Liver (tissue), 3 donors: ENCODE results near the gene PALLD.

Experiments
- ATF3 ChIP-seq: IDR thresholded peaks from 2 replicates; pipeline ENCODE4 v1.6.1; 2016; ENCODE audit warnings: antibody characterized with exemption
- CTCF ChIP-seq: fragments of 150-350 bp; IDR thresholded peaks from 2 replicates; pipeline ENCODE4 v1.5.1; 2017; ENCODE audit warnings: improper control_type of control experiment, low read depth, low read length; ENCODE audit not compliant: missing input control
- HNF4G ChIP-seq: IDR thresholded peaks from 2 replicates; pipeline ENCODE4 v1.6.1; 2016; ENCODE audit warnings: antibody characterized with exemption
- MAX ChIP-seq: IDR thresholded peaks from 2 replicates; pipeline ENCODE4 v1.6.1; 2016; ENCODE audit warnings: antibody characterized with exemption
- RAD21 ChIP-seq, 2 donors: IDR thresholded peaks; 2 replicates each; pipeline ENCODE4 v1.6.1; 2016; ENCODE audit warnings: antibody characterized with exemption in 2 of 2, mild to moderate bottlenecking in 2 of 2
- donor health status: healthy.
- donor health status: healthy.

GRCh38 chr4:168531305-168531704 is 34.5 kb downstream of the PALLD start:
- TF ChIP-seq CTCF (no peak), MAX (no peak), ATF3 (no peak), RAD21 (IDR thresholded peaks at IDR 0.05) (no peak), HNF4G (no peak)
